ENCODE results near the gene PSEN2. TPM values are rescaled to one million over a fixed set of nuclear protein-coding genes. Genes with fewer than 3 reads are reported as not detected.

Gene PSEN2
- total and polyA plus RNA-seq, 2 donors (not counting 3 experiments of a cell fraction or from before 2014, with no cell fraction given), result 12.5 to 19.3 TPM

DNA sequence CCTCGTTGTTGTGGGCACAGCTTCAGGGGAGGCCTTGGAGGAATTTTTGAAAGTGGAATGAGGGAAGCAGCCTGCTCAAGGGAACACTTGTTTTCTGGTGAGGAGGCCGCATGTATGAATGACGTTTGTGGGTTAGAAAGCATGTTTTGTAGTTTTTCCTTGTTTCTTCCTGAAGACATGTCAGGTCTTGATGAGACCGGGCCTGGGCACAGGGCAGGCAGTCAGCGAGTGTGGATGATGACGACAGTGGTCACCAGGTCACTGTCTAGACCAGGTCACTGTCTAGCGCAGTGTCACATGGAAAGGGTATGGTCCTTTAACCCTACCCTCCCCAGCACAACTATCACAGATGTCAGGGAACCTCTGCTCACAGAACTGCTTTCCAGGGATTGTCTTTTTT, 7.3 kb downstream of the PSEN2 start:
- no peaks in the 10 kb centered on the region for H3K36me3 ChIP-seq (ENCODE audit: control insufficient read depth in 2 of 2, extremely low read depth in 1 of 2, insufficient read depth in 2 of 2, low read length in 2 of 2)
- BruUV-seq (replicated peaks), result no TSS peak
- H4K20me1 ChIP-seq (replicated peaks; ENCODE audit: control insufficient read depth, extremely low read depth, insufficient read depth, low read length), result no peaks in the 10 kb centered on the region
- dilution Hi-C loops (cut with MboI; ENCODE audit: extremely low pct_ligation_motif_present, low sequenced_read_pairs), result no loop called here
- no peak overlapping the region for H3K27ac ChIP-seq (ENCODE audit: insufficient read depth, low read depth, low read length)
- H3K9me1 ChIP-seq (replicated peaks; ENCODE audit: control insufficient read depth, extremely low read depth, insufficient read depth, low read length), result no peaks in the 10 kb centered on the region
- H3K4me2 ChIP-seq (ENCODE audit: insufficient read depth, low read length), result no peak overlapping the region
- DNase-seq (ENCODE audit: low read depth, low spot score) (no peak), FAIRE-seq (no peak)
- no peaks in the 10 kb centered on the region for H3K27me3 ChIP-seq (ENCODE audit: control insufficient read depth in 2 of 2, insufficient read depth in 2 of 2, low read length in 2 of 2)
- no peaks in the 10 kb centered on the region for H3K9me3 ChIP-seq (replicated peaks; ENCODE audit: control insufficient read depth, insufficient read depth, low read length)
- intact Hi-C loops (cut with micrococcal nuclease), result no loop called here
- TF ChIP-seq GATA2 (IDR thresholded peaks at IDR 0.05; ENCODE audit: insufficient read depth, insufficient read length, low read depth, low read length), result no peak
- no peak for TF ChIP-seq MYC (IDR thresholded peaks at IDR 0.05; ENCODE audit: low read depth, low read length)
- TF ChIP-seq FOS (IDR thresholded peaks at IDR 0.05; ENCODE audit: borderline replicate concordance, insufficient read depth, low read length), result no peak
- TF ChIP-seq JUN (IDR thresholded peaks at IDR 0.05; ENCODE audit: borderline replicate concordance, insufficient read depth, insufficient read length, low read depth), result no peak
- TF ChIP-seq, protein P1, sequence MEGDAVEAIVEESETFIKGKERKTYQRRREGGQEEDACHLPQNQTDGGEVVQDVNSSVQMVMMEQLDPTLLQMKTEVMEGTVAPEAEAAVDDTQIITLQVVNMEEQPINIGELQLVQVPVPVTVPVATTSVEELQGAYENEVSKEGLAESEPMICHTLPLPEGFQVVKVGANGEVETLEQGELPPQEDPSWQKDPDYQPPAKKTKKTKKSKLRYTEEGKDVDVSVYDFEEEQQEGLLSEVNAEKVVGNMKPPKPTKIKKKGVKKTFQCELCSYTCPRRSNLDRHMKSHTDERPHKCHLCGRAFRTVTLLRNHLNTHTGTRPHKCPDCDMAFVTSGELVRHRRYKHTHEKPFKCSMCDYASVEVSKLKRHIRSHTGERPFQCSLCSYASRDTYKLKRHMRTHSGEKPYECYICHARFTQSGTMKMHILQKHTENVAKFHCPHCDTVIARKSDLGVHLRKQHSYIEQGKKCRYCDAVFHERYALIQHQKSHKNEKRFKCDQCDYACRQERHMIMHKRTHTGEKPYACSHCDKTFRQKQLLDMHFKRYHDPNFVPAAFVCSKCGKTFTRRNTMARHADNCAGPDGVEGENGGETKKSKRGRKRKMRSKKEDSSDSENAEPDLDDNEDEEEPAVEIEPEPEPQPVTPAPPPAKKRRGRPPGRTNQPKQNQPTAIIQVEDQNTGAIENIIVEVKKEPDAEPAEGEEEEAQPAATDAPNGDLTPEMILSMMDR (IDR thresholded peaks at IDR 0.05; ENCODE audit: extremely low read depth in 1 of 2, insufficient read depth in 1 of 2, low read depth in 1 of 2, low read length in 2 of 2), result no peak
- no peak for TF ChIP-seq POLR2AphosphoS5 (IDR thresholded peaks at IDR 0.05; ENCODE audit: insufficient read depth, low read depth, low read length)
- no peak for TF ChIP-seq POLR2A (IDR thresholded peaks at IDR 0.05; ENCODE audit: low read depth, low read length)
- TF ChIP-seq, protein P2, sequence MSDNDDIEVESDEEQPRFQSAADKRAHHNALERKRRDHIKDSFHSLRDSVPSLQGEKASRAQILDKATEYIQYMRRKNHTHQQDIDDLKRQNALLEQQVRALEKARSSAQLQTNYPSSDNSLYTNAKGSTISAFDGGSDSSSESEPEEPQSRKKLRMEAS (IDR thresholded peaks at IDR 0.05; ENCODE audit: insufficient read depth, insufficient read length), result no peak
- no peak for TF ChIP-seq EZH2 (IDR thresholded peaks at IDR 0.05; ENCODE audit: borderline replicate concordance, low read depth, low read length, severe bottlenecking)
- CTCF ChIA-PET, result no interaction called here
- H3K4me3 ChIP-seq (replicated peaks in 1 of 3; ENCODE audit: insufficient read depth in 1 of 3, low read depth in 1 of 3, low read length in 3 of 3), result no peak overlapping the region
- no peak overlapping the region for H2AFZ ChIP-seq (ENCODE audit: low read depth, low read length)
- H3K9ac ChIP-seq (replicated peaks; ENCODE audit: extremely low read depth, insufficient read depth, low read length), result no peak overlapping the region
- POLR2A ChIA-PET, result no interaction called here
- no peaks in the 10 kb centered on the region for H3K79me2 ChIP-seq (ENCODE audit: control insufficient read depth, insufficient read depth, low read length)
- H3K4me1 ChIP-seq (ENCODE audit: control insufficient read depth, extremely low read depth, insufficient read depth, low read length), result peaks cover 1% of the 10 kb centered on the region
